Measurements from ENCODE around the gene TEX36. TPM values are rescaled to one million over a fixed set of nuclear protein-coding genes. Genes with fewer than 3 reads are reported as not detected.
"Not testable (repeated sequence)": the region's sequence is repeated elsewhere in the genome, so short reads cannot be mapped to it uniquely, and the experiment has no call there.

The TEX36 gene
- total RNA-seq, 2 donors from 2014 or later, result not detected

DNA sequence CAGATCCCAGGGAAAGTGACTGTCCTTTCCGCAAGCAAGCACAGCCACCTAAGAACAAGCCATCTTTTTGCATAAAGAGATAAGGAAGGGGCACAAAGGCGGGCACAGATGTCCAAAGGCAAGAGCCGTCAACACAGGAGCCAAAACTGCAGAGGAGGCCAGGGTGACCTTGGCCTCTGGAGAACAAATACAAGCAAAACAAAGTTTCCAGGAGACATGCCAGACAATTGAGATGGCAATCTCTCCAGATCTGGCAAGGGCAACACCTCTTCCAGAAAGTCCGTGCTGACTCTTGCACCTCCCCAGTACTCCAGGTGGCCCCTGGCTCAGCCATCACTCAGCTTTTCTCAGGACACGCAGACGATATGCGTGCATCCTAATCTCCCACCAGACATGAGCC is 58.2 kb downstream of the TEX36 start:
- peaks cover 14% of the 10 kb centered on the region for H3K4me1 ChIP-seq
- H3K27me3 ChIP-seq, result no peaks in the 10 kb centered on the region
- no peak overlapping the region for H3K4me3 ChIP-seq
- intact Hi-C loops (cut with DNase I), result no loop called here
- H3K9me3 ChIP-seq, result no peaks in the 10 kb centered on the region
- DNase-seq (peak; percentile 69 to 80 (median 74)), ATAC-seq (peak; percentile 89)
- no peak overlapping the region for H3K27ac ChIP-seq
- TF ChIP-seq, protein P1, sequence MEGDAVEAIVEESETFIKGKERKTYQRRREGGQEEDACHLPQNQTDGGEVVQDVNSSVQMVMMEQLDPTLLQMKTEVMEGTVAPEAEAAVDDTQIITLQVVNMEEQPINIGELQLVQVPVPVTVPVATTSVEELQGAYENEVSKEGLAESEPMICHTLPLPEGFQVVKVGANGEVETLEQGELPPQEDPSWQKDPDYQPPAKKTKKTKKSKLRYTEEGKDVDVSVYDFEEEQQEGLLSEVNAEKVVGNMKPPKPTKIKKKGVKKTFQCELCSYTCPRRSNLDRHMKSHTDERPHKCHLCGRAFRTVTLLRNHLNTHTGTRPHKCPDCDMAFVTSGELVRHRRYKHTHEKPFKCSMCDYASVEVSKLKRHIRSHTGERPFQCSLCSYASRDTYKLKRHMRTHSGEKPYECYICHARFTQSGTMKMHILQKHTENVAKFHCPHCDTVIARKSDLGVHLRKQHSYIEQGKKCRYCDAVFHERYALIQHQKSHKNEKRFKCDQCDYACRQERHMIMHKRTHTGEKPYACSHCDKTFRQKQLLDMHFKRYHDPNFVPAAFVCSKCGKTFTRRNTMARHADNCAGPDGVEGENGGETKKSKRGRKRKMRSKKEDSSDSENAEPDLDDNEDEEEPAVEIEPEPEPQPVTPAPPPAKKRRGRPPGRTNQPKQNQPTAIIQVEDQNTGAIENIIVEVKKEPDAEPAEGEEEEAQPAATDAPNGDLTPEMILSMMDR (IDR thresholded peaks at IDR 0.05), result no peak
- TF ChIP-seq POLR2A (IDR thresholded peaks at IDR 0.05), result no peak
- no peaks in the 10 kb centered on the region for H3K36me3 ChIP-seq (replicated peaks in 1 of 2; ENCODE audit: insufficient read depth in 1 of 2, low read depth in 2 of 2)
- WGBS, 2 donors, result 30 to 35% methylated on average over 6 to 7 of the region's 7 CpGs

DNA sequence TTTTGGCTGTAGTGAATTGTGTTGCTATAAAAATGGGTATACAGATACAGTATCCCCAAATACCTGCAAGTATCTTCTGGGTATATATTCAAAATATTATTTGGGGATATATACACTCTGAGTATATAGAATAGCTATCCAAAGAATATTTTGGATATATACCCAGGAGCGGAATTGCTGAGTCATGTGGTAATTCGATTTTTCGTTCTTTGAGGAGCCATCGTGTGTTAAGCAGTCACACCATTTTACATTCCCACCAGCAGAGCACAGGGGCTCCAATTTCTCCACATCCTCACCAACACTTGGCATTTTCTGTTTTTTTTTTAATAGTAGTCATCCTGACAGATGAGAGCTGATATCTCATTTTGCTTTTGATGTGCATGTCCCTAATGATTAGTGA is 61.9 kb downstream of the TEX36 start:
- no peak for ATAC-seq
- H3K27ac ChIP-seq, result no peak overlapping the region
- intact Hi-C loops (cut with DNase I), result no loop called here
- DNase-seq, result no peak
- H3K4me3 ChIP-seq, result no peak overlapping the region
- 95 to 96% methylated on average over 4 of the region's 4 CpGs for WGBS, 2 donors
- H3K27me3 ChIP-seq, result no peaks in the 10 kb centered on the region
- TF ChIP-seq, protein P1 (IDR thresholded peaks at IDR 0.05), result no peak
- TF ChIP-seq POLR2A (IDR thresholded peaks at IDR 0.05), result no peak
- peaks cover 14% of the 10 kb centered on the region for H3K4me1 ChIP-seq
- H3K9me3 ChIP-seq, result no peaks in the 10 kb centered on the region
- H3K36me3 ChIP-seq (replicated peaks in 1 of 2; ENCODE audit: insufficient read depth in 1 of 2, low read depth in 2 of 2), result no peaks in the 10 kb centered on the region

DNA sequence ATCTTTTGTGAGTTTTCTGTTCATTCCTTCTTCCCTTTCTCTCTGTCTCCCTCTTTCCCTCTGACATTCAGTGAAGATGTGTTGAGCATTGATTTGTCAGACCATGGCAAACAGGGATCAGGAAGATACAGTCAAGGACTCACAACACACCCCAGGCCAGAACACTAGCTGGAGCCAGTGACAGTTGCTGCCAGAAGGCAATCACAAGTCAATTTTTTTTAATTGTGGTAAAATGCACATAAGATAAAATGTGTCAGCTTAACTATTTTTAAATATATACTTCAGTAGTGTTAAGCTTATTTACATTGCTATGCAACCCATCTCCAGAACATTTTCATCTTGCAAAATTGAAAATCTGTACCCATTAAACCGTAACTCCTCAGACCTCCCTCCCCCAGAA is 62.6 kb downstream of the TEX36 start:
- Histone ChIP-seq H3K4me1 (peaks cover 14% of the 10 kb centered on the region), H3K36me3 (replicated peaks in 1 of 2; ENCODE audit: insufficient read depth in 1 of 2, low read depth in 2 of 2) (no peaks in the 10 kb centered on the region), H3K4me3 (no peak overlapping the region), H3K27me3 (no peaks in the 10 kb centered on the region), H3K9me3 (no peaks in the 10 kb centered on the region), H3K27ac (no peak overlapping the region)
- no peak for ATAC-seq
- intact Hi-C loops (cut with DNase I), result no loop called here
- TF ChIP-seq POLR2A (IDR thresholded peaks at IDR 0.05), result no peak
- TF ChIP-seq, protein P1 (IDR thresholded peaks at IDR 0.05), result no peak
- DNase-seq, result no peak
- 84 to 85% methylated on average over 1 of the region's 1 CpG for WGBS, 2 donors

DNA sequence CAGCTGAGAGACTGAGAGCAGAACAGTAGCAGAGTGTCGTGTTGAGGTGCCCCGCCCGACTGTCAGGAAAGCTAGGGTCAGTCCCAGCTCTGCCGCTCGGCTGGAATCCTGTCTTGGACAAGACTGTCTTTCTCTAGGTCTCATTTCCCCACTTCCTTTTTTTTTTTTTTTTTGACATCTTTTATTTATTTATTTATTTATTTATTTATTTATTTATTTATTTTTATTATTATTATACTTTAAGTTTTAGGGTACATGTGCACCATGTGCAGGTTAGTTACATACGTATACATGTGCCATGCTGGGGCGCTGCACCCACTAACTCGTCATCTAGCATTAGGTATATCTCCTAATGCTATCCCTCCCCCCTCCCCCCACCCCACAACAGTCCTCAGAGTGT is 69.9 kb downstream of the TEX36 start:
- not testable (repeated sequence) for DNase-seq

DNA sequence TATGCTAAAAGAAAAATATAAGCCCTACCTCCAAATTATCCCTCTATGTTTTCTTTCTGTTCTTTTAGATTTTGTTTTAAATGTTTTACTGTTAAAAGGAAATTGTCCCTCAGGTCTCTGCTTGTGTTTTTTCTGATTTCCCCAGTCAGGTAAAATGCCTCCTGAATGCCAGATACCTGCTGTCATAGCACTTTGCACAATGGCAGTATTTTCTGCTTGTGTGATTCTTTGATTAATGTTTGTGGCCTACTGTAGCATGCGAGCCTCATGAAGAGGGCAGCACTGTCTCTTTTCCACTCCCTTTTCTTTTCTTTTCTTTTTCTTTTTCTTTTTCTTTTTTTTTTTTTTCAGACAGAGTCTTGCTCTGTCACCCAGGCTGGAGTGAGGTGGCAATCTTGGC is 71.2 kb downstream of the TEX36 start:
- WGBS, 2 donors, result 54 to 92% methylated on average over 1 of the region's 1 CpG
- ATAC-seq, result no peak
- intact Hi-C loops (cut with DNase I), result no loop called here
- H3K4me1 ChIP-seq, result no peaks in the 10 kb centered on the region
- no peaks in the 10 kb centered on the region for H3K27me3 ChIP-seq
- H3K9me3 ChIP-seq, result no peaks in the 10 kb centered on the region
- H3K27ac ChIP-seq, result no peak overlapping the region
- no peak for DNase-seq
- H3K4me3 ChIP-seq, result no peak overlapping the region
- TF ChIP-seq, protein P1 (IDR thresholded peaks at IDR 0.05), result no peak
- TF ChIP-seq POLR2A (IDR thresholded peaks at IDR 0.05), result no peak
- no peaks in the 10 kb centered on the region for H3K36me3 ChIP-seq (replicated peaks in 1 of 2; ENCODE audit: insufficient read depth in 1 of 2, low read depth in 2 of 2)

More for the DNA sequence above, 69.9 kb downstream of the TEX36 start:
- H3K36me3 ChIP-seq (replicated peaks in 1 of 2; ENCODE audit: insufficient read depth in 1 of 2, low read depth in 2 of 2); H3K9me3 ChIP-seq; H3K4me1 ChIP-seq; H3K27ac ChIP-seq; H3K4me3 ChIP-seq; intact Hi-C loops (cut with DNase I); ATAC-seq; H3K27me3 ChIP-seq: not testable (repeated sequence)
- WGBS, 2 donors, result 89 to 95% methylated on average over 8 of the region's 8 CpGs

Measured in body of pancreas (tissue), 4 donors.